GM19455 (cell line): ENCODE data around the gene HOXD3.

ENCODE experiments used
- ATAC-seq: cut with Tn5 transposase; IDR thresholded peaks from one replicate; pipeline ENCODE4 v1.9.1; 2021; ENCODE audit not compliant: unreplicated experiment

HOXD3 gene

GRCh38 chr2:176161825-176162626 lies 4.9 kb downstream of the HOXD3 start:
- ATAC-seq = no peak

- no peak for ATAC-seq
Observed at GRCh38 chr2:176162911-176163671, 6.0 kb downstream of the HOXD3 start.

- ATAC-seq = no peak
Observed at GRCh38 chr2:176163672-176164056, 6.6 kb downstream of the HOXD3 start.

- ATAC-seq = no peak
Observed at GRCh38 chr2:176164201-176164600, 7.1 kb downstream of the HOXD3 start.

GRCh38 chr2:176164611-176165369 lies 7.7 kb downstream of the HOXD3 start:
- no peak for ATAC-seq

DNA sequence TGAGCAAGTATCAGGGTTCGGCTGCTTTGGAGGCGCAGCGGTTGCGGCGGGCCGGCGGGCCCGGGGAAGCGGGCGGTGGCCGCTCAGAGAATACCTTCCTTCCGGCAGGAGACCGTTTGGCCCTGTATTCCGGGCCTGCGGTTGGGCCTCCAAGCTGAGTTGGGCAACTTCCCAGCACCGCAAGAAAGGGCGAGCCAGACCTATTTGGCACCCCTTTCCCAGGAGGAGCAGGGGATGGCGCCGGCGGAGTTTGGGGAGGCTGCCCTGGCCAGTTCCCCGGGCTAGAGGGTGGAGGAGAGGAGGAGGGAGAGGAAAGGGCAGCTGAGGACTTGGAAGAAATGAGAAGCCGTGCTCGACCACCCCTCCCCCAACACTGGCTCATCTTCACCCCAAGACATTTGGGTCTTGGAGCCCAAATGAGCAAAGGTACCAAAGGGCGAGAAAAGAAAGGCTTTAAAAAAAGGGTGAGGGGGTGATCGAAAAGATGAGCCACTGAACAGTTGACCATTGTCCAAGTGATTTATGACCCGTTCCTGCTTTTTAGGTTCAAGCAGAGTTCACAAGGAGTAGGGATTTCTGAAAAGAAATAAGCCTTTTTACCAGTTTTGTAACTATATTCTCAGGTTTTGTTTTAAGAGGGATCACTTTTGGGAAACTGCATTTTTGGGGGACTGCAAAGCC lies 8.4 kb downstream of the HOXD3 start:
- ATAC-seq = no peak

- no peak for ATAC-seq
Observed at GRCh38 chr2:176166272-176166671, 9.2 kb downstream of the HOXD3 start.

- no peak for ATAC-seq
Observed at GRCh38 chr2:176167398-176167797, 10.3 kb downstream of the HOXD3 start.

GRCh38 chr2:176169181-176169580 lies 12.1 kb downstream of the HOXD3 start:
- ATAC-seq = no peak

- no peak for ATAC-seq
Observed at GRCh38 chr2:176169711-176170110, 12.6 kb downstream of the HOXD3 start.

GRCh38 chr2:176170602-176171305 lies 13.6 kb downstream of the HOXD3 start:
- no peak for ATAC-seq

GRCh38 chr2:176171351-176172006 lies 14.4 kb downstream of the HOXD3 start:
- ATAC-seq = no peak

DNA sequence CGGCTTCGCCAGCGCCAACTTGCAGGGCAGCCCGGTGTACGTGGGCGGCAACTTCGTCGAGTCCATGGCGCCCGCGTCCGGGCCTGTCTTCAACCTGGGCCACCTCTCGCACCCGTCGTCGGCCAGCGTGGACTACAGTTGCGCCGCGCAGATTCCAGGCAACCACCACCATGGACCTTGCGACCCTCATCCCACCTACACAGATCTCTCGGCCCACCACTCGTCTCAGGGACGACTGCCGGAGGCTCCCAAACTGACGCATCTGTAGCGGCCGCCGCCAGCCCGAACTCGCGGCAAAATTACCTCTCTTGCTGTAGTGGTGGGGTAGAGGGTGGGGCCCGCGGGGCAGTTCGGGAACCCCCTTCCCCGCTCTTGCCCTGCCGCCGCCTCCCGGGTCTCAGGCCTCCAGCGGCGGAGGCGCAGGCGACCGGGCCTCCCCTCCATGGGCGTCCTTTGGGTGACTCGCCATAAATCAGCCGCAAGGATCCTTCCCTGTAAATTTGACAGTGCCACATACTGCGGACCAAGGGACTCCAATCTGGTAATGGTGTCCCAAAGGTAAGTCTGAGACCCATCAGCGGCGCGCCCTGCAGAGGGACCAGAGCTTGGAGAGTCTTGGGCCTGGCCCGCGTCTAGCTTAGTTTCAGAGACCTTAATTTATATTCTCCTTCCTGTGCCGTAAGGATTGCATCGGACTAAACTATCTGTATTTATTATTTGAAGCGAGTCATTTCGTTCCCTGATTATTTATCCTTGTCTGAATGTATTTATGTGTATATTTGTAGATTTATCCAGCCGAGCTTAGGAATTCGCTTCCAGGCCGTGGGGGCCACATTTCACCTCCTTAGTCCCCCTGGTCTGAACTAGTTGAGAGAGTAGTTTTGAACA lies 15.1 kb downstream of the HOXD3 start:
- no peak for ATAC-seq

DNA sequence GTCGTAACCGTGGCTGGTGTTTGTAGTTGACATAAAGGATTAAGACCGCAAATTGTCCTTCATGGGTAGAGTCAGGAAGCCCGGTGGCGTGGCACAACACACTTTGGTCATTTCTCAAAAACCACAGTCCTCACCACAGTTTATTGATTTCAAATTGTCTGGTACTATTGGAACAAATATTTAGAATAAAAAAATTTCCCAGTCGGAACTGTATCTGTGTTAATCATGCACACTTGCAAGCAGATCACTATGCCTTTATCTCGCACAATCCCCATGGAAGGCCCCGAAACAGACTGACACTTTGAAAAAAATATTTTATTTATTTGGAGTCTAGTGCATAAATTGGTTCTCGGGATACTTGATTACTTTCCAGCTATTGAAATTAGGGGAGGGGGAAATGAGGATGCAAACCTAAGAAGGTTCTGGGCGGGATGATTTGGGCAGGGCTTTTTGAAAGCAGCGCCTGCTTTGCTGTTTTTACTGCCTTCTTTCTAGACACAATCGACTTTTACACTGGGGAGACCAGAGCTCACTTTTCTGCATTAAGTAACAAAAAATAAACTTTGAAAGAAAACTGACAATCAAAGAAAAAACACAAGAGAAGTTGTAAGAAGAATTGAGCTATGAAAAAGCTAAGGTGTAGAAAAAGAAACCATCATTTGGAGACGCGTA lies 15.9 kb downstream of the HOXD3 start:
- ATAC-seq = no peak

DNA sequence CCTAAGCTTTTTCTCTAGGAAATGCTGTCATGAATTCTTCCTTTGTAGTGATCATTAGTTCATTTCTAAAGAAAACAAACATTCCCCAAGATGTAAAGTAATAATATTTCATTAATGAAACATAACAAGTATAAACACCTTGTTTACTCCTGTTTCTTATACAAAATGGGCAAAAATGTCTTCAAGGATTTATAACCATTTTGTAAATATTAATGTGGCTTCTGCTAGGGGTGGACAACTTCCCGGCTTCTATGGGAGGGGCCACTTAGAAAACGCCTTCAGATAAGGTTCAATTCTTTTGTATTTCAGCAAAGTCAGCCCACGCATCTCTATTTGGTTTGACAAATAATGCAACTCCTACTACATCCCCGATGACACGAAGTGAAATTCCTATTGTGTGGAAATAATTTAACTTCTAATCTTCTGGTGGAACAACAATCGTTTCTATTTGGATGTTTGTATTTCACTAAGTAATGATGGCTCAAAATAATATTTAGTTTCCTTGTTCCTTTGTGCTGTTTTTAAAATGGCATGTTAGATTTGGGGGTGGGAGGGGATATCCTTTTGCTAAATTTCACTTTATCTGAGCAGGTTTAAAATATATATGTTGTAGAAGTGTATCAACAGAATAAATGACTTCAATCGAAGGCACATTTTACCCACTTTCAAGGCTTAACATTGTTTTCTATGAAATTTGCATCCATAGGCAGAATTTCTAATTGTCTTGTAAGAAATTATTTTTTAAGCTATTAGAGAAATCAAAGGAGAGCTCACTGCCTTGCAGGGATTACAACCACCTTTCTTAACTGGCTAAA lies 16.7 kb downstream of the HOXD3 start:
- ATAC-seq = no peak

DNA sequence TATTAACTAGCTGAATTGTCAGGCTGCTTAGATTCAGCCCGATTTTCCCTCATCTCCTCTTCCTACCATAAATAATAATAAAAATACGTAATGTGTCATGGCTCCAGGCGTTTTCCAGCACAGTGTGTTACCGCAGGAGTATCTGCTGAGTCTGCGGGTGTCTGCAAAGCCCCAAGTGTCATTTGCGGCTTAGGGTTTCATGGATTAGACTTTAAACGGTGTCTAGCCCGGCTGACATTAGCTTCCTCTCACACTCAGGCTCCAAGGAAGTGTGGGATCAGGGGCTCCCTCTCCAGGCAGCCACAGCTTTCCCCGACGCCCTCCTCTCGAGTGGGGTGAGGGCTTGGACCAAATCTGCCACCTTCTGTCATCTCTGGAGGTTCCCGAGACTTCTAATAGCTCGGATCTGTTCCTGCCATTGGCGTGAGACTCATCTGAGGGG lies 17.3 kb downstream of the HOXD3 start:
- no peak for ATAC-seq
